GM12864 (cell line): ENCODE data around the gene TXNDC11.

Experiments used
- DNase-seq: peaks from one replicate; pipeline ENCODE4 v3.0.0-alpha.2; 2011; ENCODE audit warnings: low read depth
- H3K4me3 ChIP-seq: 2 replicates; pipeline ENCODE4 v1.5.1; 2011; ENCODE audit warnings: mild to moderate bottlenecking, low read depth, low read length, control low read depth
- CTCF ChIP-seq: IDR thresholded peaks from 2 replicates; pipeline ENCODE4 v1.5.1; 2011; ENCODE audit warnings: low read depth, mild to moderate bottlenecking, moderate library complexity, low read length, control low read depth, inconsistent platforms; ENCODE audit errors: missing control alignments

The TXNDC11 gene

DNA sequence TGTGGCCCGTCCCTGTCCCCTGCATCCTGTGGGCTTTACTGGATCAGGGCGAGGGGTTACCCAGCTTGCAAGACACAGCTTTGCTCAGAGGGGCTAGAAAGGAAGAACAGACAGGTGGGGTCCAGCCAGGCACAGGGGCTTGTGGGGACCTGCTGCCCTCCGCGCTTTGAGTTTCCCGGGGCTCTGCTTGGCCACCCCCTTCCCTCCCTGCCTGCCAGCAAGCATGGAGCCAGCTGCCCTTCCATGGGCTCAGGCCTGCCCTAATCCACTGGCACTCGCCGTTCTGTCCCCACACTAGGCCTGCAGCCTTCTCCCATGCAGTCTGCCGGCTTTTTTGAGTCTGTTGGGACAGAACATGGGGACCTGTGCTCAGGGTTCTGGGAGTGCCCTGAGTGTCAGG, 71.0 kb downstream of the TXNDC11 start:
- TF ChIP-seq CTCF = no peak
- no peak overlapping the region; the same call in 1 of the 2 replicates for H3K4me3 ChIP-seq
- DNase-seq = no peak

GRCh38 chr16:11671271-11671670, 71.4 kb downstream of the TXNDC11 start:
- no peak for TF ChIP-seq CTCF
- H3K4me3 ChIP-seq = peak overlapping the region; percentile 82; the same call in 1 of the 2 replicates
- no peak for DNase-seq

- no peak for DNase-seq
- TF ChIP-seq CTCF = no peak
- H3K4me3 ChIP-seq = peak overlapping the region; percentile 82
Measured at GRCh38 chr16:11670171-11671131, 72.2 kb downstream of the TXNDC11 start.

GRCh38 chr16:11669380-11670146, 73.1 kb downstream of the TXNDC11 start:
- TF ChIP-seq CTCF = no peak
- peak overlapping the region; percentile 82 for H3K4me3 ChIP-seq
- no peak for DNase-seq

DNA sequence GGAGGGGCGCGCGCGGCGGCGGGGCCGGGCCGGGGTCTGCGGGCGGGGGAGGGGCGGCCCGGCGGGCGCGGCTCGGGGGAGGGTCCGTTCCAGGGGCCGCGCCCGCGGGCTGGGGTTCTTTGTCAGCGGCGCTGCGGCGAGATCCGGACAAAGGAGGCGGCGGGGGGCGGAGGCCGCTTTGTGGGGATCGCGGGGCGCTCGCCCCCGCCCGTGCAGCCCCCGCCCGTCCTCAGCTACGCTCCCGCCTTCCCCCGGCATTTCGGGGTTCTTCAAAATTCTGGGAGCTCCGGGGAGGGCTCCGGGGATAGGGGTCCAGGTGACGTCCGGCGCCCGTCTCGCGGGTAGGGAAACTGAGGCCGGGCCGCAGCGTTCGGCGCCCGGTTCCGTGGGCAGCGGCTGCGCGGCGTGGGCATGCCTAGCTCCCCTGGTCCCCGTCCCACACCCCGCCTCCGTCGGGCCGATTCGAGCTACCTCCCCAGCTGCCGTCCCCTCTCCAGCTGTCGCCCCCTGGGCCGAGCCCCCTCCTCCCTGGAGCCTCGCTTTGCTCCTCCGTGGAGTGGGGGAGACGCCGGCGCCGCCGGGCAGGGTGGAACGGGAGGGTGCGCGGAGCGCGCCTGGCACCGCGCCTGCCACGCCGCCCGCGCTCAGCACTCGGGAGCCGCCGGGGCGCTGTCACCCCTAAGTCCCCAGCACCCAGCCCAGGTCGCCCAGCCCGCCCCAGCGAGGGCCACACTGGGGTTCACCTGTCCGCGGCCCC, 73.9 kb downstream of the TXNDC11 start:
- no peak for DNase-seq
- TF ChIP-seq CTCF = no peak
- H3K4me3 ChIP-seq = peak overlapping the region; percentile 82

DNA sequence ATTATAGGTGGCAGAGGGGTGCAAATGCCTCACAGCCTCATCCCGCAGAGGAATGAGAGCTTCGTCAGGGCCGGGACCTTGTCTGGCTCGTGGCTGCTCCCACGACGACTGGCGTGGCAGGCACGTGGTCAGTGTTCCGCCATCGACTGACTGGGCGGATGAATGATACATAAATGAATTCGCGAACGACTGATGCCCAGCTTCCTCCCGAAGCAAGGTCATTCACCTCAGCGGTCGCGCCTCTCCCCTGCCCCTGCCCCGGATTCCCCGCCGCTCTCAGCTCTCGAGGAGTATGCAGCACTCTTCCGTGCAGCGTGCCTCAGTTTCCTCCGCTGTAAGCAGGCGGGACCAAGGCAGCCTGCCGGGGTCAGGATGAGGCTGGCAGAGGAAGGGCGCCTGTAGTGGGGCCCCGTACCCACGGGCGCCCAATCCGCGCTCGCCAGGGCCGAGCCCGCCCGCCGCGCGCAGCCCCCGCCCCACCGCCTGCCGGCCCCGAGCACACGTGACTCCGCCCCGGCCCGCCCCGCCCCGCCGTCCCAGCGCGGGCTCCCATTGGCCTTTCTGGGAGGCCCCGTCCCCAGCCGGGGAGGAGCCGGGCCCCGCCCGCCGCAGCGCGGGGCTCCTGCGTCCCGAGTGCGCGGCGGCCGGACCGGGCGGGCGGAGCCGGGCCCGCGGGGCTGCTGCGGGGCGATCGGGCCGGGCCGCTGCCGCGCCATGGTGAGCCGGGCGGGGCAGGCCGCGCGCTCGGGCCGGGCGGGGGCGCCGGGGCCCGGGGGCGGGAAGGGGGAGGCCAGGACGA, 74.6 kb downstream of the TXNDC11 start, which contains the start of gene SNN:
Gene SNN (plus strand): TSS at position 632 of the 799 bp plus-strand sequence. CDS start 7,605 bp downstream, outside the sequence.
- TF ChIP-seq CTCF = no peak
- H3K4me3 ChIP-seq = peak within 1 kb of the TSS; percentile 82
- DNase-seq = no peak
